GM21737 (cell line): ENCODE measurements around the gene DTX3L.
"Not testable (repeated sequence)": the region's sequence is repeated elsewhere in the genome, so short reads cannot be mapped to it uniquely, and the experiment has no call there.

Experiments used
- ATAC-seq: cut with Tn5 transposase; IDR thresholded peaks from one replicate; pipeline ENCODE4 v1.9.1; 2021; ENCODE audit warnings: mild to moderate bottlenecking, moderate library complexity; ENCODE audit not compliant: unreplicated experiment

The DTX3L gene

GRCh38 chr3:122560680-122561079 lies 3.5 kb upstream of the DTX3L start:
- no peak for ATAC-seq

- no peak for ATAC-seq
Measured at GRCh38 chr3:122562923-122563716, 1.0 kb upstream of the DTX3L start.

- no peak for ATAC-seq
Measured at GRCh38 chr3:122563717-122564025, 467 bp upstream of the DTX3L start.

GRCh38 chr3:122568131-122568530 lies 4.0 kb downstream of the DTX3L start:
- ATAC-seq, result not testable (repeated sequence)

- no peak for ATAC-seq
Measured at GRCh38 chr3:122568755-122569154, 4.6 kb downstream of the DTX3L start.

GRCh38 chr3:122572940-122573412 lies 8.8 kb downstream of the DTX3L start:
- no peak for ATAC-seq

- ATAC-seq, result peak; percentile 82
Measured at GRCh38 chr3:122576174-122576940, 12.2 kb downstream of the DTX3L start.

GRCh38 chr3:122577409-122578031 lies 13.4 kb downstream of the DTX3L start, which contains the start of gene PARP15:
PARP15 (plus strand) TSS chr3:122577650; CDS start chr3:122577668, 18 bp downstream.
- no peak for ATAC-seq

- ATAC-seq, result no peak
Measured at GRCh38 chr3:122578069-122578740, 14.1 kb downstream of the DTX3L start.

- ATAC-seq, result no peak
Measured at GRCh38 chr3:122580470-122580869, 16.3 kb downstream of the DTX3L start.

GRCh38 chr3:122581622-122582021 lies 17.5 kb downstream of the DTX3L start:
- ATAC-seq, result no peak

- no peak for ATAC-seq
Measured at GRCh38 chr3:122582390-122582789, 18.3 kb downstream of the DTX3L start.

- ATAC-seq, result no peak
Measured at GRCh38 chr3:122586098-122586497, 22.0 kb downstream of the DTX3L start.

GRCh38 chr3:122586773-122587485 lies 22.8 kb downstream of the DTX3L start:
- no peak for ATAC-seq

GRCh38 chr3:122587572-122587971 lies 23.4 kb downstream of the DTX3L start:
- no peak for ATAC-seq

- peak; percentile 55 for ATAC-seq
Measured at GRCh38 chr3:122589297-122589696, 25.2 kb downstream of the DTX3L start.

- ATAC-seq, result no peak
Measured at GRCh38 chr3:122590610-122591009, 26.5 kb downstream of the DTX3L start.

- ATAC-seq, result no peak
Measured at GRCh38 chr3:122594025-122594424, 29.9 kb downstream of the DTX3L start.

GRCh38 chr3:122598151-122598550 lies 34.0 kb downstream of the DTX3L start:
- no peak for ATAC-seq

- no peak for ATAC-seq
Measured at GRCh38 chr3:122598556-122598955, 34.4 kb downstream of the DTX3L start.
